Liver (tissue), 9 donors: ENCODE data around the gene UNC80. TPM values are rescaled to one million over a fixed set of nuclear protein-coding genes. Genes with fewer than 3 reads are reported as not detected.

Experiments
- DNase-seq: peaks from one replicate; pipeline ENCODE4 v3.0.0-alpha.2; 2017; ENCODE audit warnings: low spot score
- H3K27ac ChIP-seq, 2 donors: one replicate each; pipeline ENCODE4 v1.7.0; 2013; ENCODE audit warnings: inconsistent platforms in 2 of 2, low read length in 2 of 2, control low read depth in 1 of 2, low read depth in 1 of 2, mild to moderate bottlenecking in 1 of 2
- H3K27me3 ChIP-seq, 4 donors: one replicate each; pipeline versions ENCODE4 v1.6.1 to v1.7.0; 2013; ENCODE audit warnings: low read length in 3 of 4, inconsistent platforms in 1 of 4, mild to moderate bottlenecking in 1 of 4, moderate library complexity in 1 of 4; ENCODE audit not compliant: control insufficient read depth in 4 of 4, insufficient read depth in 4 of 4
- H3K36me3 ChIP-seq, 4 donors: one replicate each; pipeline versions ENCODE4 v1.6.1 to v1.7.0; 2013; ENCODE audit warnings: low read length in 3 of 4, mild to moderate bottlenecking in 3 of 4, low read depth in 1 of 4, moderate library complexity in 1 of 4; ENCODE audit not compliant: control insufficient read depth in 4 of 4, insufficient read depth in 3 of 4
- H3K4me1 ChIP-seq, 4 donors: one replicate each; pipeline versions ENCODE4 v1.6.1 to v1.7.0; 2013; ENCODE audit warnings: low read length in 3 of 4, mild to moderate bottlenecking in 3 of 4, moderate library complexity in 1 of 4; ENCODE audit not compliant: control insufficient read depth in 4 of 4, insufficient read depth in 4 of 4
- H3K4me3 ChIP-seq, 3 donors: one replicate each; pipeline versions ENCODE4 v1.6.1 to v1.7.0; 2013; ENCODE audit warnings: low read length in 3 of 3, control low read depth in 1 of 3, low read depth in 1 of 3, mild to moderate bottlenecking in 1 of 3
- H3K9ac ChIP-seq, 2 donors: one replicate each; pipeline ENCODE4 v1.7.0; 2013; ENCODE audit warnings: low read length in 2 of 2, mild to moderate bottlenecking in 2 of 2, moderate library complexity in 2 of 2, control low read depth in 1 of 2, low read depth in 1 of 2
- H3K9me3 ChIP-seq, 4 donors: one replicate each; pipeline versions ENCODE4 v1.6.1 to v1.7.0; 2013; ENCODE audit warnings: low read length in 3 of 4; ENCODE audit not compliant: control insufficient read depth in 4 of 4
- CTCF ChIP-seq: fragments of 150-350 bp; IDR thresholded peaks from 2 replicates; pipeline ENCODE4 v1.5.1; 2017; ENCODE audit warnings: improper control_type of control experiment, low read depth, low read length; ENCODE audit not compliant: missing input control
- EGR1 ChIP-seq, 2 donors: IDR thresholded peaks; 2 replicates each; pipeline ENCODE4 v1.6.1; 2016 to 2018; ENCODE audit warnings: antibody characterized with exemption in 2 of 2, low read depth in 2 of 2
- FOXA1 ChIP-seq: IDR thresholded peaks from 2 replicates; pipeline ENCODE4 v1.6.1; 2016; ENCODE audit warnings: antibody characterized with exemption
- FOXA2 ChIP-seq: IDR thresholded peaks from 2 replicates; pipeline ENCODE4 v1.6.1; 2016; ENCODE audit warnings: antibody characterized with exemption
- HNF4A ChIP-seq, 2 donors: conservative IDR thresholded peaks; 2 replicates each; pipeline ENCODE4 v1.6.1; 2016; ENCODE audit warnings: antibody characterized with exemption in 2 of 2, mild to moderate bottlenecking in 2 of 2
- HNF4G ChIP-seq: IDR thresholded peaks from 2 replicates; pipeline ENCODE4 v1.6.1; 2016; ENCODE audit warnings: antibody characterized with exemption
- MAX ChIP-seq: IDR thresholded peaks from 2 replicates; pipeline ENCODE4 v1.6.1; 2016; ENCODE audit warnings: antibody characterized with exemption
- NR2F2 ChIP-seq: IDR thresholded peaks from 2 replicates; pipeline ENCODE4 v1.6.1; 2016; ENCODE audit warnings: antibody characterized with exemption
- RAD21 ChIP-seq, 2 donors: IDR thresholded peaks; 2 replicates each; pipeline ENCODE4 v1.6.1; 2016; ENCODE audit warnings: antibody characterized with exemption in 2 of 2, mild to moderate bottlenecking in 2 of 2
- REST ChIP-seq: IDR thresholded peaks from 2 replicates; pipeline ENCODE4 v1.6.1; 2016; ENCODE audit warnings: antibody characterized with exemption, mild to moderate bottlenecking
- RXRA ChIP-seq, 2 donors: IDR thresholded peaks; 2 replicates each; pipeline ENCODE4 v1.6.1; 2017 to 2018; ENCODE audit warnings: antibody characterized with exemption in 2 of 2, mild to moderate bottlenecking in 1 of 2
- SP1 ChIP-seq: IDR thresholded peaks from 2 replicates; pipeline ENCODE4 v1.6.1; 2018; ENCODE audit warnings: antibody characterized with exemption, mild to moderate bottlenecking
- TAF1 ChIP-seq: conservative IDR thresholded peaks from 2 replicates; pipeline ENCODE4 v1.6.1; 2016; ENCODE audit warnings: antibody characterized with exemption, mild to moderate bottlenecking
- YY1 ChIP-seq: IDR thresholded peaks from 2 replicates; pipeline ENCODE4 v1.6.1; 2016; ENCODE audit warnings: antibody characterized with exemption, mild to moderate bottlenecking
- ZBTB33 ChIP-seq: IDR thresholded peaks from 2 replicates; pipeline ENCODE4 v1.6.1; 2016; ENCODE audit warnings: antibody characterized with exemption
- WGBS: extraction: QIAGEN DNeasy Blood & Tissue Kit; methylation state at CpG from one replicate; pipeline ENCODE4 v1.1.7; 2013; 5-methylcytosine and 5-hydroxymethylcytosine counted together
- polyA plus RNA-seq, 2 donors: library from polyadenylated mRNA; stranded (reverse) in 1 of 2; unstranded in 1 of 2; fragments of 200-250 nt in 1 of 2; fragments of >200 nt in 1 of 2; fragmentation: Nextera tagmentation in 1 of 2; extraction: Ambion mirVana in 1 of 2; gene quantifications; one replicate each; pipeline versions ENCODE4 v1.2.1 to v1.2.3, GENCODE V29; 2013 to 2015
- total RNA-seq, 2 donors: library from RNA; depleted of rRNA; stranded (reverse); fragments of >200 nt; gene quantifications; one replicate each; pipeline ENCODE4 v1.2.3, GENCODE V29; 2014
- donor health status: healthy.
- donor health status: healthy.
- donor health status: healthy.
- donor health status: healthy.
- donor health status: healthy.

Gene UNC80
- total and polyA plus RNA-seq, 4 donors = under 0.01 to 0.05 (median 0.02) TPM; not detected in 1

- Histone ChIP-seq H3K9me3 (no peaks in the 10 kb centered on the region), H3K4me3 (no peak overlapping the region), H3K9ac (no peak overlapping the region), H3K36me3 (peaks cover 0 to 15% (median 10%) of the 10 kb centered on the region in 4 donors), H3K4me1 (no peaks in the 10 kb centered on the region), H3K27me3 (no peaks in the 10 kb centered on the region), H3K27ac (no peak overlapping the region)
- no peak for TF ChIP-seq ZBTB33
- TF ChIP-seq NR2F2 = no peak
- no peak for TF ChIP-seq YY1
- TF ChIP-seq RXRA (IDR thresholded peaks at IDR 0.05) = no peak
- no peak for TF ChIP-seq FOXA1
- TF ChIP-seq FOXA2 = no peak
- no peak for TF ChIP-seq HNF4G
- TF ChIP-seq SP1 = no peak
- TF ChIP-seq RAD21 (IDR thresholded peaks at IDR 0.05) = no peak
- TF ChIP-seq REST = no peak
- no peak for TF ChIP-seq TAF1
- TF ChIP-seq EGR1 (IDR thresholded peaks at IDR 0.05; ENCODE audit: low read depth in 2 of 2) = no peak
- no peak for TF ChIP-seq MAX
- 97% methylated on average over 2 of the region's 2 CpGs for WGBS
- DNase-seq = no peak
These were observed 256.0 kb downstream of the UNC80 start for GRCh38 chr2:210027608-210028007.

GRCh38 chr2:210028178-210028577, 256.5 kb downstream of the UNC80 start:
- DNase-seq = no peak
- WGBS = 89% methylated on average over 2 of the region's 2 CpGs
- no peak for TF ChIP-seq FOXA2
- no peak for TF ChIP-seq RXRA (IDR thresholded peaks at IDR 0.05)
- TF ChIP-seq REST = no peak
- TF ChIP-seq CTCF = no peak
- TF ChIP-seq YY1 = no peak
- no peak for TF ChIP-seq FOXA1
- no peak for TF ChIP-seq HNF4A (conservative IDR thresholded peaks at IDR 0.05)

More at GRCh38 chr2:210028178-210028577, 256.5 kb downstream of the UNC80 start:
- H3K36me3 ChIP-seq = peaks cover 0 to 10% (median 9%) of the 10 kb centered on the region in 4 donors
- no peaks in the 10 kb centered on the region for H3K27me3 ChIP-seq
- H3K9me3 ChIP-seq = no peaks in the 10 kb centered on the region
- no peak overlapping the region for H3K27ac ChIP-seq
- no peak overlapping the region for H3K4me3 ChIP-seq
- H3K4me1 ChIP-seq = no peaks in the 10 kb centered on the region
- H3K9ac ChIP-seq = no peak overlapping the region
